A673 (cell line): Measurements from ENCODE around the gene FRG2B. TPM values are rescaled to one million over a fixed set of nuclear protein-coding genes. Genes with fewer than 3 reads are reported as not detected.
A peak's percentile ranks its signal among the peaks of the same experiment; 100 is the strongest.
"Not testable (repeated sequence)": the region's sequence is repeated elsewhere in the genome, so short reads cannot be mapped to it uniquely, and the experiment has no call there.

Experiments
- Bru-seq: library from RNA; stranded (reverse); fragments of 400-500 nt; gene quantifications from one replicate; lab custom pipeline; 2021; lab: Mats Ljungman, UMichigan
- BruChase-seq, 2 experiments: library from RNA; stranded (reverse); fragments of 400-500 nt; gene quantifications; one replicate each; lab custom pipeline; 2021; lab: Mats Ljungman, UMichigan
- BruUV-seq: library from RNA; stranded (reverse); fragments of 400-500 nt; replicated peaks from 2 replicates; lab custom pipeline; 2021; lab: Mats Ljungman, UMichigan
- CTCF ChIA-PET: fragments of 300-600 bp; sonication (Branson Sonifier 250); formaldehyde crosslinking; loops from one replicate; lab custom pipeline; 2022; ENCODE audit warnings: antibody characterized with exemption; lab: Charles Lee
- POLR2A ChIA-PET: fragments of 300-600 bp; sonication (Branson Sonifier 250); formaldehyde crosslinking; loops from one replicate; lab custom pipeline; 2022; ENCODE audit warnings: antibody characterized with exemption; ENCODE audit not compliant: low non-redundant PET; lab: Charles Lee
- DNase-seq: peaks from one replicate; pipeline ENCODE4 v3.0.0-alpha.2; 2015; ENCODE audit warnings: low spot score
- H3K27ac ChIP-seq: fragments of 200-600 bp; sonication (generic); 2 replicates; pipeline ENCODE4 v1.5.1; 2016; ENCODE audit warnings: mixed run types, low read depth, mild to moderate bottlenecking, mixed read lengths, antibody characterized with exemption, low read length; ENCODE audit not compliant: poor library complexity, severe bottlenecking
- H3K27me3 ChIP-seq: fragments of 200-600 bp; sonication (generic); replicated peaks from 2 replicates; pipeline ENCODE4 v1.6.1; 2017; ENCODE audit warnings: mixed run types, low read depth, mild to moderate bottlenecking, mixed read lengths, antibody characterized with exemption, low read length; ENCODE audit not compliant: insufficient read depth, poor library complexity
- H3K36me3 ChIP-seq: fragments of 200-600 bp; sonication (generic); 2 replicates; pipeline ENCODE4 v1.6.1; 2016; ENCODE audit warnings: mixed run types, mild to moderate bottlenecking, mixed read lengths, antibody characterized with exemption, low read length; ENCODE audit not compliant: insufficient read depth, poor library complexity, severe bottlenecking
- H3K4me1 ChIP-seq: fragments of 200-600 bp; sonication (generic); 2 replicates; pipeline ENCODE4 v1.6.1; 2017; ENCODE audit warnings: mixed run types, mild to moderate bottlenecking, mixed read lengths, antibody characterized with exemption, low read length; ENCODE audit not compliant: insufficient read depth, poor library complexity, severe bottlenecking
- H3K4me3 ChIP-seq: fragments of 200-600 bp; sonication (generic); 2 replicates; pipeline ENCODE4 v1.5.1; 2016; ENCODE audit warnings: low read depth, mixed run types, mild to moderate bottlenecking, mixed read lengths, low read length; ENCODE audit not compliant: poor library complexity, severe bottlenecking
- H3K9me3 ChIP-seq: fragments of 200-600 bp; sonication (generic); 2 replicates; pipeline ENCODE4 v1.6.1; 2016; ENCODE audit warnings: mixed run types, low read depth, mild to moderate bottlenecking, mixed read lengths, antibody characterized with exemption, low read length; ENCODE audit not compliant: poor library complexity, severe bottlenecking
- intact Hi-C: fragments of 100-400 bp; cut with micrococcal nuclease; formaldehyde crosslinking; loops from one replicate; pipeline ENCODE4 v1.10.0; 2022; ENCODE audit not compliant: unreplicated experiment
- long read RNA-seq: library from polyadenylated mRNA; stranded (forward); transcript quantifications from one replicate; pipeline ENCODE4 v2.0.0, GENCODE V29; 2022
- total RNA-seq: library from RNA; stranded (reverse); gene quantifications from 2 replicates; pipeline ENCODE4 v1.2.3, GENCODE V29; 2021

The FRG2B gene
- 0.85 TPM in 1 of 2 replicates, not detected in the other for total RNA-seq
- Bru-seq, nascent RNA, result not detected
- BruChase-seq, experiment 1, labeled RNA remaining after a 2-hour chase, result percentile 21 among the genes with signal in this experiment
- BruChase-seq, experiment 2, labeled RNA remaining after a 6-hour chase, result percentile 21 among the genes with signal in this experiment
- long read RNA-seq, result 0 reads

- H3K4me3 ChIP-seq, H3K27me3 ChIP-seq, H3K9me3 ChIP-seq, H3K36me3 ChIP-seq, POLR2A ChIA-PET, H3K4me1 ChIP-seq, intact Hi-C loops, H3K27ac ChIP-seq, CTCF ChIA-PET, BruUV-seq, DNase-seq: not testable (repeated sequence)
Measured at GRCh38 chr10:133626695-133627094, at the start of gene FRG2B. Gene FRG2B (minus strand): TSS chr10:133626795. CDS start chr10:133626742, 53 bp downstream.

- DNase-seq, H3K9me3 ChIP-seq, H3K4me3 ChIP-seq, BruUV-seq, H3K4me1 ChIP-seq, H3K36me3 ChIP-seq, POLR2A ChIA-PET, CTCF ChIA-PET, H3K27ac ChIP-seq, intact Hi-C loops: not testable (repeated sequence)
- H3K27me3 ChIP-seq, result peaks cover 15% of the 10 kb centered on the region
Measured at GRCh38 chr10:133667446-133667845, 40.9 kb upstream of the FRG2B start.

- H3K27ac ChIP-seq, H3K4me1 ChIP-seq, intact Hi-C loops, POLR2A ChIA-PET, H3K36me3 ChIP-seq, H3K4me3 ChIP-seq, BruUV-seq, DNase-seq, CTCF ChIA-PET, H3K9me3 ChIP-seq: not testable (repeated sequence)
- H3K27me3 ChIP-seq, result peaks cover 15% of the 10 kb centered on the region
Measured at GRCh38 chr10:133663544-133664160, 37.1 kb upstream of the FRG2B start.

- peaks cover 15% of the 10 kb centered on the region for H3K27me3 ChIP-seq
- H3K4me3 ChIP-seq, H3K4me1 ChIP-seq, BruUV-seq, H3K9me3 ChIP-seq, DNase-seq, CTCF ChIA-PET, POLR2A ChIA-PET, H3K36me3 ChIP-seq, intact Hi-C loops, H3K27ac ChIP-seq: not testable (repeated sequence)
Measured at GRCh38 chr10:133661122-133661521, 34.5 kb upstream of the FRG2B start.

- BruUV-seq, result not testable (repeated sequence)
Measured at GRCh38 chr10:133660516-133660915, 33.9 kb upstream of the FRG2B start.

GRCh38 chr10:133657276-133657675 lies 30.7 kb upstream of the FRG2B start:
- CTCF ChIA-PET, H3K36me3 ChIP-seq, POLR2A ChIA-PET, intact Hi-C loops, BruUV-seq, H3K4me1 ChIP-seq, H3K9me3 ChIP-seq, DNase-seq, H3K4me3 ChIP-seq, H3K27me3 ChIP-seq, H3K27ac ChIP-seq: not testable (repeated sequence)

More at GRCh38 chr10:133660516-133660915, 33.9 kb upstream of the FRG2B start:
- H3K9me3 ChIP-seq, H3K36me3 ChIP-seq, H3K4me3 ChIP-seq, H3K27ac ChIP-seq, CTCF ChIA-PET, H3K4me1 ChIP-seq, DNase-seq, POLR2A ChIA-PET, intact Hi-C loops: not testable (repeated sequence)
- peaks cover 15% of the 10 kb centered on the region for H3K27me3 ChIP-seq

- H3K27me3 ChIP-seq, intact Hi-C loops, BruUV-seq, POLR2A ChIA-PET, CTCF ChIA-PET, H3K9me3 ChIP-seq, H3K36me3 ChIP-seq, H3K4me1 ChIP-seq, DNase-seq, H3K27ac ChIP-seq: not testable (repeated sequence)
- peak overlapping the region; percentile 21 for H3K4me3 ChIP-seq
Measured at GRCh38 chr10:133648872-133649455, 22.4 kb upstream of the FRG2B start.
